ENCODE data around the gene TBC1D1. TPM values are rescaled to one million over a fixed set of nuclear protein-coding genes. Genes with fewer than 3 reads are reported as not detected.

The TBC1D1 gene
- total RNA-seq, 1 experiment from 2014 or later = 106 TPM

- no peaks in the 10 kb centered on the region; the same call in 1 of the 2 replicates for H3F3A ChIP-seq (ENCODE audit: insufficient read depth, low read depth)
- CTCF ChIA-PET = no interaction called here
- BruUV-seq (replicated peaks) = no TSS peak
- no peaks in the 10 kb centered on the region for H3K9me3 ChIP-seq (ENCODE audit: insufficient read depth, low read depth)
- intact Hi-C loops (cut with micrococcal nuclease; ENCODE audit: unreplicated experiment) = no loop called here
- POLR2A ChIA-PET (ENCODE audit: unreplicated experiment) = no interaction called here
- no peaks in the 10 kb centered on the region for H4K20me1 ChIP-seq (ENCODE audit: insufficient read depth)
- H3K4me2 ChIP-seq = no peak overlapping the region
- no peak overlapping the region for H3K27ac ChIP-seq
- H3K79me2 ChIP-seq (ENCODE audit: low read depth) = no peaks in the 10 kb centered on the region
- DNase-seq = no peak
- H3K36me3 ChIP-seq (ENCODE audit: low read depth) = no peaks in the 10 kb centered on the region
- no peak overlapping the region for H3K4me3 ChIP-seq
- no peaks in the 10 kb centered on the region for H3K4me1 ChIP-seq (replicated peaks; ENCODE audit: insufficient read depth)
- H3K9me2 ChIP-seq (ENCODE audit: insufficient read depth) = no peaks in the 10 kb centered on the region
- no peaks in the 10 kb centered on the region for H3K27me3 ChIP-seq (ENCODE audit: insufficient read depth, low read depth)
- no peak for TF ChIP-seq CTCF (conservative IDR thresholded peaks at IDR 0.05)
- H2AFZ ChIP-seq = no peak overlapping the region
These were observed 214.8 kb downstream of the TBC1D1 start for GRCh38 chr4:38105475-38106220.

GRCh38 chr4:38106311-38106710 is 215.4 kb downstream of the TBC1D1 start:
- Histone ChIP-seq H3K4me2 (no peak overlapping the region), H4K20me1 (ENCODE audit: insufficient read depth) (no peaks in the 10 kb centered on the region), H3K36me3 (ENCODE audit: low read depth) (no peaks in the 10 kb centered on the region), H3K79me2 (ENCODE audit: low read depth) (no peaks in the 10 kb centered on the region), H3K27ac (no peak overlapping the region), H3K4me3 (no peak overlapping the region), H3K9me2 (ENCODE audit: insufficient read depth) (no peaks in the 10 kb centered on the region), H3K4me1 (replicated peaks; ENCODE audit: insufficient read depth) (no peaks in the 10 kb centered on the region), H2AFZ (no peak overlapping the region), H3F3A (ENCODE audit: insufficient read depth, low read depth) (no peaks in the 10 kb centered on the region; the same call in 1 of the 2 replicates), H3K27me3 (ENCODE audit: insufficient read depth, low read depth) (no peaks in the 10 kb centered on the region), H3K9me3 (ENCODE audit: insufficient read depth, low read depth) (no peaks in the 10 kb centered on the region)
- TF ChIP-seq EZH2 (IDR thresholded peaks at IDR 0.05; ENCODE audit: low read depth) = no peak
- TF ChIP-seq CTCF (conservative IDR thresholded peaks at IDR 0.05) = no peak
- ChIA-PET POLR2A (ENCODE audit: unreplicated experiment) (no interaction called here), CTCF (no interaction called here)
- no peak for DNase-seq
- BruUV-seq (replicated peaks) = no TSS peak
- intact Hi-C loops (cut with micrococcal nuclease; ENCODE audit: unreplicated experiment) = no loop called here

- CTCF ChIA-PET = no interaction called here
- intact Hi-C loops (cut with micrococcal nuclease; ENCODE audit: unreplicated experiment) = no loop called here
- H3K36me3 ChIP-seq (ENCODE audit: low read depth) = no peaks in the 10 kb centered on the region
- TF ChIP-seq CTCF (conservative IDR thresholded peaks at IDR 0.05) (no peak), EZH2 (IDR thresholded peaks at IDR 0.05; ENCODE audit: low read depth) (no peak)
- no peak overlapping the region for H2AFZ ChIP-seq
- H3K4me1 ChIP-seq (replicated peaks; ENCODE audit: insufficient read depth) = no peaks in the 10 kb centered on the region
- no peaks in the 10 kb centered on the region for H3K9me2 ChIP-seq (ENCODE audit: insufficient read depth)
- no peak overlapping the region for H3K4me3 ChIP-seq
- no peaks in the 10 kb centered on the region for H3K79me2 ChIP-seq (ENCODE audit: low read depth)
- POLR2A ChIA-PET (ENCODE audit: unreplicated experiment) = no interaction called here
- no peaks in the 10 kb centered on the region for H3F3A ChIP-seq (ENCODE audit: insufficient read depth, low read depth)
- H3K27me3 ChIP-seq (ENCODE audit: insufficient read depth, low read depth) = no peaks in the 10 kb centered on the region
- no peak for DNase-seq
- H3K9me3 ChIP-seq (ENCODE audit: insufficient read depth, low read depth) = no peaks in the 10 kb centered on the region
- BruUV-seq (replicated peaks) = no TSS peak
- no peaks in the 10 kb centered on the region for H4K20me1 ChIP-seq (ENCODE audit: insufficient read depth)
- H3K4me2 ChIP-seq = no peak overlapping the region
- no peak overlapping the region for H3K27ac ChIP-seq
These were observed 216.1 kb downstream of the TBC1D1 start for GRCh38 chr4:38106886-38107514.

Data from PC-9 (cell line).